H9 (cell line): ENCODE data around the gene MEF2A. TPM values are rescaled to one million over a fixed set of nuclear protein-coding genes. Genes with fewer than 3 reads are reported as not detected.

Experiments
- DNase-seq: peaks from one replicate; pipeline ENCODE4 v3.0.0-alpha.2; 2017
- H2AFZ ChIP-seq: one replicate; pipeline ENCODE4 v1.6.1; 2013; ENCODE audit warnings: mild to moderate bottlenecking, low read length, control low read depth, moderate library complexity
- H2AK5ac ChIP-seq: 2 replicates; pipeline ENCODE4 v1.6.1; 2013; ENCODE audit warnings: low read length, control low read depth, mixed read lengths; ENCODE audit not compliant: insufficient read length
- H2BK120ac ChIP-seq: one replicate; pipeline ENCODE4 v1.6.1; 2013; ENCODE audit warnings: low read depth, mild to moderate bottlenecking, low read length, control low read depth, inconsistent platforms; ENCODE audit not compliant: poor library complexity, severe bottlenecking
- H2BK12ac ChIP-seq: 2 replicates; pipeline ENCODE4 v1.6.1; 2013; ENCODE audit warnings: low read length, control low read depth, mixed read lengths, low read depth; ENCODE audit not compliant: insufficient read length
- H2BK15ac ChIP-seq: 2 replicates; pipeline ENCODE4 v1.6.1; 2013; ENCODE audit warnings: low read depth, low read length, control low read depth
- H2BK20ac ChIP-seq: one replicate; pipeline ENCODE4 v1.6.1; 2013; ENCODE audit warnings: low read depth, mild to moderate bottlenecking, low read length, control low read depth, inconsistent platforms; ENCODE audit not compliant: poor library complexity, severe bottlenecking
- H2BK5ac ChIP-seq: 2 replicates; pipeline ENCODE4 v1.6.1; 2013; ENCODE audit warnings: low read length, control low read depth, mixed read lengths; ENCODE audit not compliant: insufficient read length
- H3K14ac ChIP-seq: 2 replicates; pipeline ENCODE4 v1.6.1; 2013; ENCODE audit warnings: low read length, control low read depth; ENCODE audit not compliant: insufficient read depth
- H3K18ac ChIP-seq: 2 replicates; pipeline ENCODE4 v1.6.1; 2013; ENCODE audit warnings: low read depth, mild to moderate bottlenecking, mixed read lengths, low read length, control low read depth; ENCODE audit not compliant: insufficient read length
- H3K23ac ChIP-seq: 2 replicates; pipeline ENCODE4 v1.6.1; 2013; ENCODE audit warnings: low read length, control low read depth, mixed read lengths, low read depth; ENCODE audit not compliant: insufficient read length
- H3K23me2 ChIP-seq: 2 replicates; pipeline ENCODE4 v1.6.1; 2013; ENCODE audit warnings: low read depth, mild to moderate bottlenecking, mixed read lengths, low read length, control low read depth; ENCODE audit not compliant: insufficient read length, poor library complexity, severe bottlenecking
- H3K27ac ChIP-seq: 2 replicates; pipeline ENCODE4 v1.5.1; 2013; ENCODE audit warnings: low read length, control low read depth, mixed read lengths, low read depth; ENCODE audit not compliant: insufficient read length
- H3K27me3 ChIP-seq: 2 replicates; pipeline ENCODE4 v1.6.1; 2013; ENCODE audit warnings: low read length, control low read depth, inconsistent platforms; ENCODE audit not compliant: insufficient read depth
- H3K4ac ChIP-seq: 2 replicates; pipeline ENCODE4 v1.6.1; 2013; ENCODE audit warnings: low read depth, mild to moderate bottlenecking, control low read depth, inconsistent platforms, low read length, moderate library complexity
- H3K4me1 ChIP-seq: 2 replicates; pipeline ENCODE4 v1.6.1; 2013; ENCODE audit warnings: low read length, control low read depth, inconsistent platforms; ENCODE audit not compliant: insufficient read depth
- H3K4me2 ChIP-seq: 2 replicates; pipeline ENCODE4 v1.6.1; 2013; ENCODE audit warnings: low read length, control low read depth, mixed read lengths; ENCODE audit not compliant: insufficient read length, insufficient read depth
- H3K56ac ChIP-seq: 2 replicates; pipeline ENCODE4 v1.6.1; 2013; ENCODE audit warnings: low read depth, mild to moderate bottlenecking, mixed read lengths, low read length, control low read depth; ENCODE audit not compliant: insufficient read length
- H3K79me1 ChIP-seq: 2 replicates; pipeline ENCODE4 v1.6.1; 2013; ENCODE audit warnings: low read depth, mild to moderate bottlenecking, moderate library complexity, low read length, control low read depth, inconsistent platforms; ENCODE audit not compliant: insufficient read depth, poor library complexity, severe bottlenecking
- H3K79me2 ChIP-seq: 2 replicates; pipeline ENCODE4 v1.6.1; 2013; ENCODE audit warnings: low read length, control low read depth, inconsistent platforms; ENCODE audit not compliant: insufficient read depth
- H3K9ac ChIP-seq: 2 replicates; pipeline ENCODE4 v1.6.1; 2013; ENCODE audit warnings: low read length, control low read depth, mixed read lengths; ENCODE audit not compliant: insufficient read length; ENCODE audit errors: extremely low read depth
- H3K9me3 ChIP-seq: one replicate; pipeline ENCODE4 v1.6.1; 2013; ENCODE audit warnings: low read depth, low read length, inconsistent platforms; ENCODE audit not compliant: control insufficient read depth
- H3T11ph ChIP-seq: one replicate; pipeline ENCODE4 v1.6.1; 2013; ENCODE audit warnings: mild to moderate bottlenecking, low read length, control low read depth, inconsistent platforms
- H4K20me1 ChIP-seq: one replicate; pipeline ENCODE4 v1.6.1; 2013; ENCODE audit not compliant: control insufficient read depth, insufficient read length, insufficient read depth
- H4K5ac ChIP-seq: 2 replicates; pipeline ENCODE4 v1.6.1; 2013; ENCODE audit warnings: low read depth, mild to moderate bottlenecking, mixed read lengths, low read length, control low read depth; ENCODE audit not compliant: insufficient read length
- H4K8ac ChIP-seq: replicated peaks from 2 replicates; pipeline ENCODE4 v1.6.1; 2013; ENCODE audit warnings: low read length, control low read depth, mixed read lengths, low read depth; ENCODE audit not compliant: insufficient read length
- H4K91ac ChIP-seq: 2 replicates; pipeline ENCODE4 v1.6.1; 2013; ENCODE audit warnings: low read depth, mild to moderate bottlenecking, moderate library complexity, mixed read lengths, low read length, control low read depth; ENCODE audit not compliant: insufficient read length
- H3K27ac Mint-ChIP-seq, 3 experiments: 2 replicates in 2 of 3; 3 replicates in 1 of 3; pipeline ENCODE4 v1.8.0; 2020 to 2021; ENCODE audit warnings: mixed read lengths in 3 of 3, mild to moderate bottlenecking in 1 of 3, moderate library complexity in 1 of 3
- H3K27me3 Mint-ChIP-seq: 2 replicates; pipeline ENCODE4 v1.8.0; 2021; ENCODE audit warnings: low read depth, mild to moderate bottlenecking, moderate library complexity, mixed read lengths
- H3K36me3 Mint-ChIP-seq, 3 experiments: 2 replicates in 2 of 3; 3 replicates in 1 of 3; pipeline ENCODE4 v1.8.0; 2020 to 2021; ENCODE audit warnings: low read depth in 3 of 3, mixed read lengths in 3 of 3; ENCODE audit not compliant: insufficient read depth in 1 of 3
- H3K4me1 Mint-ChIP-seq, 2 experiments: 2 replicates each; pipeline ENCODE4 v1.8.0; 2020; ENCODE audit warnings: mixed read lengths in 2 of 2
- H3K4me3 Mint-ChIP-seq, 2 experiments: 2 replicates in 1 of 2; 3 replicates in 1 of 2; pipeline ENCODE4 v1.8.0; 2020 to 2021; ENCODE audit warnings: mild to moderate bottlenecking in 2 of 2, mixed read lengths in 2 of 2, moderate library complexity in 1 of 2
- H3K9me3 Mint-ChIP-seq, 2 experiments: 2 replicates in 1 of 2; 3 replicates in 1 of 2; pipeline ENCODE4 v1.8.0; 2020; ENCODE audit warnings: mild to moderate bottlenecking in 2 of 2, mixed read lengths in 2 of 2, moderate library complexity in 1 of 2
- WGBS: extraction: QIAGEN DNeasy Blood & Tissue Kit; methylation state at CpG from one replicate; pipeline ENCODE4 v1.1.7; 2013; ENCODE audit warnings: missing lambda C conversion rate, low lambda C conversion rate, mixed read lengths; ENCODE audit not compliant: insufficient read length; ENCODE audit errors: extremely low coverage; 5-methylcytosine and 5-hydroxymethylcytosine counted together
- total RNA-seq: library from RNA; stranded (reverse); gene quantifications from 2 replicates; pipeline ENCODE4 v1.2.1, GENCODE V29; 2021
- TF ChIP-seq, protein P1 (sequence below): fragments of 200-600 bp; sonication (generic); conservative IDR thresholded peaks from 3 replicates; pipeline ENCODE4 v1.8.0; 2021; ENCODE audit warnings: antibody characterized with exemption, mild to moderate bottlenecking

MEF2A gene
- total RNA-seq, 1 experiment from 2014 or later: 20.7 TPM

DNA sequence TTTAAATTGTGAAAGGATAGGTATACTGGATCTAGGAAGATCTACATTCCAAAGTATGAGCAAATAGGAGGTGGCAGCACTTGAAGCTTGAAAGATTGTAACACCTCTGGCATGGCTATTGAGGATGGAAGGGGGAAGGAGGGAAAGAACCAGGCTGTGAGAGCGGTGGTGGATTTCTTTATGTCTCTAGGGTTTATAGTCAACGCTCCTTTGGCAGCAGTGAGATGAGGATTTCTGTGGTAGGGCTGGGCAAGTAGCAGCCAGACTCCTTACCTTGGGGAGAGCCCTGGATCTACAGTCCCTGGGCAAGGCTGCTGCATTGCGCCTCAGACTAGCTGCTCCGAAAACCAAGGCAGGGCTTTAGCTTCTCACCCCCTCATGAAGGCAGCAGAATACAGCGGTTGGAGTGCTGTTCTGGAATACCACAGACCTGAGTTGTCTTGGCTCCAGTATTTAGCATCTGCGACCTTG, 53.2 kb downstream of the MEF2A start:
- Histone ChIP-seq H3K27me3 (no peaks in the 10 kb centered on the region), H4K91ac (no peak overlapping the region), H2BK5ac (no peak overlapping the region), H3K9me3 (no peaks in the 10 kb centered on the region), H3K4me2 (no peak overlapping the region), H3K9ac (peak overlapping the region; percentile 35), H2BK20ac (peak overlapping the region; percentile 93), H3K23ac (no peak overlapping the region), H3T11ph (no peak overlapping the region), H3K4me1 (0 out of 2 replicates have a peak, but pooled peaks cover 8% of the 10 kb centered on the region), H3K18ac (peak overlapping the region; percentile 17), H2AFZ (no peak overlapping the region), H4K20me1 (no peaks in the 10 kb centered on the region), H3K27ac (no peak overlapping the region), H3K79me1 (peaks cover 3% of the 10 kb centered on the region), H3K79me2 (peaks cover 4% of the 10 kb centered on the region; the same call in 1 of the 2 replicates), H4K5ac (no peak overlapping the region), H2BK15ac (no peak overlapping the region), H3K4ac (no peak overlapping the region), H2BK12ac (no peak overlapping the region), H3K56ac (no peak overlapping the region), H3K23me2 (no peaks in the 10 kb centered on the region), H2BK120ac (no peak overlapping the region), H4K8ac (no peak overlapping the region), H2AK5ac (no peak overlapping the region), H3K14ac (peak overlapping the region; percentile 84; the same call in 1 of the 2 replicates)
- Mint-ChIP-seq H3K4me1 (peaks cover 20 to 30% of the 10 kb centered on the region in 2 experiments), H3K27ac (peak overlapping the region; percentile 46 to 68 (median 63); a peak in 5 of 7 replicates), H3K36me3 (peaks cover 5 to 11% (median 6%) of the 10 kb centered on the region in 3 experiments), H3K27me3 (no peaks in the 10 kb centered on the region), H3K4me3 (no peak overlapping the region), H3K9me3 (peaks cover 2 to 5% of the 10 kb centered on the region in 2 experiments; a peak in 3 of 5 replicates)
- WGBS: no CpG with 5 or more reads among the region's 6 CpGs
- TF ChIP-seq, protein P1, sequence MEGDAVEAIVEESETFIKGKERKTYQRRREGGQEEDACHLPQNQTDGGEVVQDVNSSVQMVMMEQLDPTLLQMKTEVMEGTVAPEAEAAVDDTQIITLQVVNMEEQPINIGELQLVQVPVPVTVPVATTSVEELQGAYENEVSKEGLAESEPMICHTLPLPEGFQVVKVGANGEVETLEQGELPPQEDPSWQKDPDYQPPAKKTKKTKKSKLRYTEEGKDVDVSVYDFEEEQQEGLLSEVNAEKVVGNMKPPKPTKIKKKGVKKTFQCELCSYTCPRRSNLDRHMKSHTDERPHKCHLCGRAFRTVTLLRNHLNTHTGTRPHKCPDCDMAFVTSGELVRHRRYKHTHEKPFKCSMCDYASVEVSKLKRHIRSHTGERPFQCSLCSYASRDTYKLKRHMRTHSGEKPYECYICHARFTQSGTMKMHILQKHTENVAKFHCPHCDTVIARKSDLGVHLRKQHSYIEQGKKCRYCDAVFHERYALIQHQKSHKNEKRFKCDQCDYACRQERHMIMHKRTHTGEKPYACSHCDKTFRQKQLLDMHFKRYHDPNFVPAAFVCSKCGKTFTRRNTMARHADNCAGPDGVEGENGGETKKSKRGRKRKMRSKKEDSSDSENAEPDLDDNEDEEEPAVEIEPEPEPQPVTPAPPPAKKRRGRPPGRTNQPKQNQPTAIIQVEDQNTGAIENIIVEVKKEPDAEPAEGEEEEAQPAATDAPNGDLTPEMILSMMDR: no peak
- DNase-seq: peak; percentile 37
